Sigmoid colon (tissue), 4 donors: ENCODE measurements around the gene C10orf120.

Source experiments
- POLR2AphosphoS5 ChIP-seq, 4 donors: sonication (generic); formaldehyde crosslinking; IDR thresholded peaks; one replicate each; pipeline ENCODE4 v1.6.1; 2017; ENCODE audit warnings: antibody characterized with exemption in 4 of 4
- TF ChIP-seq, protein P1 (sequence below), 4 experiments: fragments of 450-650 bp in 3 of 4; fragments of 200-600 bp in 1 of 4; IDR thresholded peaks; one replicate each; pipeline ENCODE4 v1.5.1; 2016 to 2019; ENCODE audit warnings: antibody characterized with exemption in 4 of 4, mild to moderate bottlenecking in 3 of 4, moderate library complexity in 2 of 4

DNA sequence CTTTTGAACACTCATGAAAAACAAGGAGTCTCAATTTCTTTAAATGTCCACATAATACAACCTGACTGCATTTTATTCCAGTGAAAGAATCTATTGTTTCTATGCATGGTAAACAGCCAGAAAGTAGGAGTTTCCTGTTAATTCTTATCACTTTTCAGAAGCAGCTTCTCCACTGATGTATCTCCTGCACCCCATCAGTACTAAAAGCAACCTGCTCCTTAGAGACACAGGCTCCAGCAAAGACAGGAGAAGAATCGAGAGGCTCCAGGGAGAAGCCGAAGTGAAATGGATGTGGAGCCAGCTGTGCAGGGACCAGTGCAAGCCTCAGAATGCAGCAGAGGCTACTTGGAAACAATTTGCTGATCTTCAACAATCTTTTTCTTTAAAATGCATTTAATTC lies 16.4 kb upstream of the C10orf120 start:
- no peak for TF ChIP-seq POLR2AphosphoS5 (IDR thresholded peaks at IDR 0.05)
- TF ChIP-seq, protein P1, sequence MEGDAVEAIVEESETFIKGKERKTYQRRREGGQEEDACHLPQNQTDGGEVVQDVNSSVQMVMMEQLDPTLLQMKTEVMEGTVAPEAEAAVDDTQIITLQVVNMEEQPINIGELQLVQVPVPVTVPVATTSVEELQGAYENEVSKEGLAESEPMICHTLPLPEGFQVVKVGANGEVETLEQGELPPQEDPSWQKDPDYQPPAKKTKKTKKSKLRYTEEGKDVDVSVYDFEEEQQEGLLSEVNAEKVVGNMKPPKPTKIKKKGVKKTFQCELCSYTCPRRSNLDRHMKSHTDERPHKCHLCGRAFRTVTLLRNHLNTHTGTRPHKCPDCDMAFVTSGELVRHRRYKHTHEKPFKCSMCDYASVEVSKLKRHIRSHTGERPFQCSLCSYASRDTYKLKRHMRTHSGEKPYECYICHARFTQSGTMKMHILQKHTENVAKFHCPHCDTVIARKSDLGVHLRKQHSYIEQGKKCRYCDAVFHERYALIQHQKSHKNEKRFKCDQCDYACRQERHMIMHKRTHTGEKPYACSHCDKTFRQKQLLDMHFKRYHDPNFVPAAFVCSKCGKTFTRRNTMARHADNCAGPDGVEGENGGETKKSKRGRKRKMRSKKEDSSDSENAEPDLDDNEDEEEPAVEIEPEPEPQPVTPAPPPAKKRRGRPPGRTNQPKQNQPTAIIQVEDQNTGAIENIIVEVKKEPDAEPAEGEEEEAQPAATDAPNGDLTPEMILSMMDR (IDR thresholded peaks at IDR 0.05), result no peak
